ENCODE data around the gene GSTT2.
"Not testable (repeated sequence)": the region's sequence is repeated elsewhere in the genome, so short reads cannot be mapped to it uniquely, and the experiment has no call there.

The GSTT2 gene

DNA sequence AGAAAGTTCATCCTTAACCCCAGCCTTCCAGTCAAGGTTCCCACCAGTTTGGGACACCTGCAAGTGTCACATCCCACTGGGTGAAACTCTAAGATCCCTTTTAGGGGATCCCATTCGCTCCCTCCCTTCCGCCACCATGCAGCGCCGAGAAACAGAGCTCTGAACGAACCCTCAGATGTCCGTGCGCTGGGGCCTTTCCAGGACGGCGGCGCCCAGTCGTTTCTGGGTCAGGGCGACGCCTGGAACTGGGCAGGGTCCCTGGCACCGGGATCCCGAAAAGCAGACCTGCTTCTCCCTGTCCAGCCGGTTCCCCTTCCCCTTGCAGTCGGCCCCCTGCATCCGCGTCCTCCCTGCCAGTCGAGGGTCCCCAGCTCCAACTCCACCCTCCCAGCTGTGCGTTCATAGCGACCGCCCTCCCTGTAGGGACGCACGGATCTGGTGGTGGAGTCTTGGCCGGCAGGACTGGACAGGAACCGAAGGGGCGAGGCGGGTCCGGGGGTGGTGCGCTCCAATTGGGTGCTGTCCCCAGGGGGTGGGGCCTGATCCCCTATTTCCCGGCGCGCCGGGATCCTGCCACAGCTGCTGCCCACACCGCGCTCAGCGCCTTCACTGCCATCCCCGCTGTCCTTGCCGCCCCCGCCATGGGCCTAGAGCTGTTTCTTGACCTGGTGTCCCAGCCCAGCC lies at the start of gene GSTT2:
Gene GSTT2, plus strand, starts transcription at position 578 of the 684 bp plus-strand sequence.
- not testable (repeated sequence) for H3K27ac ChIP-seq (ENCODE audit: low read depth, low read length); H3K9ac ChIP-seq (ENCODE audit: low read length); H3K4me1 ChIP-seq (ENCODE audit: control insufficient read depth, insufficient read depth, low read length); H3K36me3 ChIP-seq (ENCODE audit: control insufficient read depth, insufficient read depth, low read length); H3K4me3 ChIP-seq (ENCODE audit: low read length); H3K27me3 ChIP-seq (ENCODE audit: control insufficient read depth, insufficient read depth, low read length)

DNA sequence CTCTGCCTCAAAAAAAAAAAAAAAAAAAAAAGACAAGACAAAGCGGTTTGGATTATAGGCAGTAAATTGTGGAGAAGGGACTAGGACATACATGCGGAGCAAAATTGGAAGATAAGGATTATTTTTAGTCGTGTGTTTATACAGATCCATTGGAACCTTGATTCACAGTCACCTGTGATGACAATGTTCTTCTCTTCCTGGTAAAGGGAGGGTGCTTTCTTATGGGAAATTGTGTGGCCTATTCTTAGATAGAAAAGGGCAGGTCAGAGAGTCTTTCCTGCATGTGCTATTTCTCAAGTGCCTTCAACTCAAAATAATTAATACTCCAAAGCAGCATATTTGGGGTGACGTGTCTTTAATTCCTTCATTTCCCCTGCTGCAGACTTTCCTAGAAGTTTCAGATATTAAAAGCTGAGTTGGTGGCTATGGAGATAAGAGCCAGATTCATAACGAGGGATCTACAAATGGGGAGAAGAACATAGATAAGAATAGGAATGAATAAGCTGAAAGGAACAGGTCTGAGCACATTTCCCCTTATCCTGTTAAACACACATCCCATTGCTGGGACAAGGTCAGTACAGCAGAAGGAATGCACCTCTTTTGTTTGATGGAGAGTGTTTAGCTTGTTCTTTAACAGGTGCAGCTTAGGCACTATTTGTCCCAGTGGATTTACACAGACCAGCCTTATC lies 41.5 kb upstream of the GSTT2 start:
- Histone ChIP-seq H3K9ac (ENCODE audit: low read length) (no peak overlapping the region), H3K4me1 (ENCODE audit: control insufficient read depth, insufficient read depth, low read length) (no peaks in the 10 kb centered on the region), H3K4me3 (ENCODE audit: low read length) (no peak overlapping the region), H3K27me3 (ENCODE audit: control insufficient read depth, insufficient read depth, low read length) (no peaks in the 10 kb centered on the region), H3K36me3 (ENCODE audit: control insufficient read depth, insufficient read depth, low read length) (no peaks in the 10 kb centered on the region), H3K27ac (ENCODE audit: low read depth, low read length) (no peak overlapping the region)

DNA sequence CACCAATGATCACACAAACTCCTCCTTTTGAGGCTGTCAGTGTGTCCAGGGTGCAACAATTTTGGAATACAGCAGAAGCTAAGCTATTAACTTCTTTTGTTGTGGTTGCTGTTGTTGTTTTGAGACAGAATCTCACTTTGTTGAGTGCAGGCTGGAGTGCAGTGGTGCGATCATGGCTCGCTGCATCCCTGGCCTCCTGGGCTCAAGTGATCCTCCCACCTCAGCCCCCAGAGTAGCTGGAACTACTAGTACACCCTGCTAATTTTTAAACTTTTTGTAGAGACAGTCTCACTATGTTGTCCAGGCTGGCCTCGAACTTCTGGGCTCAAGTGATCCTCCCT lies 40.9 kb upstream of the GSTT2 start:
- Histone ChIP-seq H3K27ac (ENCODE audit: low read depth, low read length) (no peak overlapping the region), H3K9ac (ENCODE audit: low read length) (no peak overlapping the region), H3K4me1 (ENCODE audit: control insufficient read depth, insufficient read depth, low read length) (no peaks in the 10 kb centered on the region), H3K4me3 (ENCODE audit: low read length) (no peak overlapping the region), H3K27me3 (ENCODE audit: control insufficient read depth, insufficient read depth, low read length) (no peaks in the 10 kb centered on the region), H3K36me3 (ENCODE audit: control insufficient read depth, insufficient read depth, low read length) (no peaks in the 10 kb centered on the region)

DNA sequence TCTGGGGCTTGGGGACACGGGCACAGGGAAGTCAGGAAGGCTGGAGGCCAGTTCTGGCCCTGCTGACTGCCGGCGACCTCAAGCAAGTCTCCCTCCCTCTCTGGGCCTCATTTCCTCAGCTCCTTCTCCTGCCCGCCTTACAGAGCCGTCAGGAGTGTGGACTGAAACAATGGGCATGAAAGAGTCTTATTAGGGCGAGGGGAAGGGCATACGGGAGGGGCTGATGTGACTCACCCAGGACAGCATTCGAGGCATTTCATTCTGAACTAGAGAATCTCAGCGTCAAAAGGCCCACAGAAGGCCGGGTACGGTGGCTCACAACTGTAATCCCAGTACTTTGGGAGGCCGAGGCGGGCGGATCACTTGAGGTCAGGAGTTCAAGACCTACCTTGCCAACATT lies 39.8 kb upstream of the GSTT2 start:
- H3K4me1 ChIP-seq (ENCODE audit: control insufficient read depth, insufficient read depth, low read length); H3K27me3 ChIP-seq (ENCODE audit: control insufficient read depth, insufficient read depth, low read length); H3K27ac ChIP-seq (ENCODE audit: low read depth, low read length); H3K9ac ChIP-seq (ENCODE audit: low read length); H3K36me3 ChIP-seq (ENCODE audit: control insufficient read depth, insufficient read depth, low read length); H3K4me3 ChIP-seq (ENCODE audit: low read length): not testable (repeated sequence)

DNA sequence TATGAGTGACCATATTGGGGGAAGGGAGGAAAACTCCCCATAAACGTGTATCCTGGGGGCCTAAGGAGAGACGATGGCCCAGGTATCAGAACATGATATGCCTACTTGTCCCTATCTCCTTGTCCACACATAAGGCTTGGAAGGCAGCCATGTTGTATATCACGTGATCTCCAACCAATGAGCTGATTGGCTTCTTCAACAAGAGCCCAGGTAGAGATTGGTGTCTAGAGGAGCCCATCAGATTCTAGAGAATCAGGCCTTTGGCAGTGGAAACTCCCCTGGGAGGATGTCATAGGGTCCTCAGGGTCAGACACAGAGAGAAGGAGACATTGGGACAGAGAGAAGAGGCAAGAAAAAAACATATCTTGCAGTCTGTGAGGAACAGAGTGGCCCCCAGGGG lies 32.5 kb upstream of the GSTT2 start:
- H3K9ac ChIP-seq (ENCODE audit: low read length); H3K27me3 ChIP-seq (ENCODE audit: control insufficient read depth, insufficient read depth, low read length); H3K4me1 ChIP-seq (ENCODE audit: control insufficient read depth, insufficient read depth, low read length); H3K27ac ChIP-seq (ENCODE audit: low read depth, low read length); H3K4me3 ChIP-seq (ENCODE audit: low read length); H3K36me3 ChIP-seq (ENCODE audit: control insufficient read depth, insufficient read depth, low read length): not testable (repeated sequence)

GRCh38 chr22:23949764-23950163 lies 30.2 kb upstream of the GSTT2 start:
- H3K9ac ChIP-seq (ENCODE audit: low read length); H3K36me3 ChIP-seq (ENCODE audit: control insufficient read depth, insufficient read depth, low read length); H3K27ac ChIP-seq (ENCODE audit: low read depth, low read length); H3K4me1 ChIP-seq (ENCODE audit: control insufficient read depth, insufficient read depth, low read length); H3K27me3 ChIP-seq (ENCODE audit: control insufficient read depth, insufficient read depth, low read length); H3K4me3 ChIP-seq (ENCODE audit: low read length): not testable (repeated sequence)

DNA sequence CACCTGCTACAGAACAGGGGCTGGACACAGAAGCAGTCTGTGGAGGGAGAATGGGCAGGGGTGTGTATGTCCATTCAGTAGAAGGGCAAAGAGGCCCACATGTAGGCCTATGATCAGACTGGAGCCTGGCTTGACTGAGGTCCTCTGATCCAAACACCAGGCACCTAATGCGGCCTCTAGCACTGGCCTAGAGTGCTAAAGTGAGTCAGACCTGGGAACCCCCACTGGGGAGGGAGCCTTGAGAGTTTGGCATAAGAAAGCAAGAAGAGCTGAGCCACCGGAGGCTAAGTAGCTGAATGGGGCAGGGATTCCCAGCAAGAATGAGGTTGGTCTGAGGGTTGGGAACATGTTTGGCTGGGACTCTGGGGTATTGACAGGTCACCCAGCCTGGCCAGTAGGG lies 28.6 kb upstream of the GSTT2 start:
- H3K27ac ChIP-seq (ENCODE audit: low read depth, low read length); H3K9ac ChIP-seq (ENCODE audit: low read length); H3K4me1 ChIP-seq (ENCODE audit: control insufficient read depth, insufficient read depth, low read length); H3K36me3 ChIP-seq (ENCODE audit: control insufficient read depth, insufficient read depth, low read length); H3K27me3 ChIP-seq (ENCODE audit: control insufficient read depth, insufficient read depth, low read length); H3K4me3 ChIP-seq (ENCODE audit: low read length): not testable (repeated sequence)

DNA sequence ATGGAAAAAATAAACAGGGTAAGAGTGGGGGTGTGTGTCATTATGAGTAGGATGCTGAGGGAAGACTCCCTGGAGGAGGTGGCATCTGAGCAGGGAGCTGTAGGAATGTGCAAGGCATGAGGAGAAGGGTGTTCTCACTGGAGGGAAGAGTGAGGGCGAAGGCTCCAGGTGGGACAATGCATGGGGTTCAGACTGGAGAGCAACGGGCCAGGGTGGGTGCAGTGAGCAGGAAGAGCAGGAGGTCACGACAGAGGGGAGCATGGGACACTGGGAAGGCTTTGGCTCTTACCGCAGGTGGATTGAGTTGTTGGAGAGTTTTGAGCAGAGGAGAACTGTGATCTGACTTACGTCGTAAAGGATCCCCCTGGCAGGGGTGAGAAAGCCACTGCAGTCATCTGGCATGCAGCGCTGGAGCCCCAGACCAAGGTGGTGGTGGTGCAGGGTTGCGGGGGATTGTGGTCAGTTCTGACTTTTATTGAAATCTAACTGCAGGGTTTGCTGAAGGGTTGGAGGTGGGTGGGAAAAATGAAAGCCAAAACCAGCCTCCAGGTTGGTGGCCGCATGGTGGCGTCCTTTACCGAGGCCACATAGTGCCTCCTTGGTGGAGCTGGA lies 27.0 kb upstream of the GSTT2 start:
- not testable (repeated sequence) for H3K4me3 ChIP-seq (ENCODE audit: low read length); H3K9ac ChIP-seq (ENCODE audit: low read length); H3K4me1 ChIP-seq (ENCODE audit: control insufficient read depth, insufficient read depth, low read length); H3K36me3 ChIP-seq (ENCODE audit: control insufficient read depth, insufficient read depth, low read length); H3K27ac ChIP-seq (ENCODE audit: low read depth, low read length); H3K27me3 ChIP-seq (ENCODE audit: control insufficient read depth, insufficient read depth, low read length)

- not testable (repeated sequence) for H3K4me1 ChIP-seq (ENCODE audit: control insufficient read depth, insufficient read depth, low read length); H3K9ac ChIP-seq (ENCODE audit: low read length); H3K4me3 ChIP-seq (ENCODE audit: low read length); H3K27me3 ChIP-seq (ENCODE audit: control insufficient read depth, insufficient read depth, low read length); H3K27ac ChIP-seq (ENCODE audit: low read depth, low read length); H3K36me3 ChIP-seq (ENCODE audit: control insufficient read depth, insufficient read depth, low read length)
These were observed 26.4 kb upstream of the GSTT2 start for GRCh38 chr22:23953485-23953884.

DNA sequence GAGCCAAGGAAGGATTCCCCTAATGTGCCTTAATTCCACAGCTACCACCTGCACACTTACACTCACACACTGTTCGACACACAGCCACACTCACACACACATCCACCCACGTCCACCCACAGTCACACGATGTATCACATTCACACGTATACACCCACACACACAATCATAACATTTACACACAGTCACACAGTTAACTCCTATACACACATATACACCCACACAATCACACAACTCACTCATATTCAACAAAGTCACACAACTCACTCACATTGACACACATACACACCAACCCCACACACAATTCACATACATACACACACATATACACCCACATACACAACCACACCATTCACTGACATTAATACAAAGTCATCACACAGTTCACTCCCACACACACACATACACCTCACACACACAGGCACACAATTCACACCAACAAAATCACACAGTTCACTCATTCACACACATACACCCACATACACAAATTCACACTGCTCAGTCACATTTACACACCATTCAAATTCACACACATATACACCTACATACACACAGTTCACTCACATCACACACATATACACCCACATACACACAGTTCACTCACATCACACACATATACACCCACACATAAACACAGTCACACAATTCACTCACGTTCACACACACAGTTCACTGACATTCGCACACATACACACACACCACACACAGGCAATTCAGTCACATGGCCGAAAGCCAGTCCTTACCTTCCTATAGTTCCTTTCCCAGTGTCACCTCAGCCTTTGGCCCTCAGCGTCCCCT lies 25.5 kb upstream of the GSTT2 start:
- H3K27ac ChIP-seq (ENCODE audit: low read depth, low read length); H3K4me3 ChIP-seq (ENCODE audit: low read length); H3K36me3 ChIP-seq (ENCODE audit: control insufficient read depth, insufficient read depth, low read length); H3K9ac ChIP-seq (ENCODE audit: low read length); H3K27me3 ChIP-seq (ENCODE audit: control insufficient read depth, insufficient read depth, low read length); H3K4me1 ChIP-seq (ENCODE audit: control insufficient read depth, insufficient read depth, low read length): not testable (repeated sequence)

GRCh38 chr22:23954991-23955305 lies 25.0 kb upstream of the GSTT2 start:
- H3K4me1 ChIP-seq (ENCODE audit: control insufficient read depth, insufficient read depth, low read length); H3K27me3 ChIP-seq (ENCODE audit: control insufficient read depth, insufficient read depth, low read length); H3K27ac ChIP-seq (ENCODE audit: low read depth, low read length); H3K4me3 ChIP-seq (ENCODE audit: low read length); H3K9ac ChIP-seq (ENCODE audit: low read length); H3K36me3 ChIP-seq (ENCODE audit: control insufficient read depth, insufficient read depth, low read length): not testable (repeated sequence)

DNA sequence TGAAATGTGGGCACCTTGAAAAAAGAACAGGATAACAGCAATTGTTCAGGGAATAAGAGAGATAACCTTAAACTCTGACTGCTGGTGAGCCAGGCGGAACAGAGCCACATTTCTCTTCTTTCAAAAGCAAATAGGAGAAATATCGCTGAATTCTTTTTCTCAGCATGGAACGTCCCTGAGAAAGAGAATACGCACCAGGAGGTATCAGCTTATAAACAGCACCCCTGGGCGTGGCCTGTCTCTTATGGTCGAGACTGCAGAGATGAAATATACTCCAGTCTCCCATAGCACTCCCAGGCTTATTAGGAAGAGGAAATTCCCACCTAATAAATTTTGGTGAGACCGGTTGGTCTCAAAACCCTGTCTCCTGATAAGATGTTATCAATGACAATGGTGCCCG lies 24.0 kb upstream of the GSTT2 start:
- not testable (repeated sequence) for H3K9ac ChIP-seq (ENCODE audit: low read length); H3K27me3 ChIP-seq (ENCODE audit: control insufficient read depth, insufficient read depth, low read length); H3K4me3 ChIP-seq (ENCODE audit: low read length)

More for the DNA sequence above, 24.0 kb upstream of the GSTT2 start:
- not testable (repeated sequence) for H3K4me1 ChIP-seq (ENCODE audit: control insufficient read depth, insufficient read depth, low read length); H3K27ac ChIP-seq (ENCODE audit: low read depth, low read length); H3K36me3 ChIP-seq (ENCODE audit: control insufficient read depth, insufficient read depth, low read length)

Measured in rectal smooth muscle tissue (tissue), 1 donor.